ENCODE measurements around the gene ANGPTL2.

The ANGPTL2 gene

DNA sequence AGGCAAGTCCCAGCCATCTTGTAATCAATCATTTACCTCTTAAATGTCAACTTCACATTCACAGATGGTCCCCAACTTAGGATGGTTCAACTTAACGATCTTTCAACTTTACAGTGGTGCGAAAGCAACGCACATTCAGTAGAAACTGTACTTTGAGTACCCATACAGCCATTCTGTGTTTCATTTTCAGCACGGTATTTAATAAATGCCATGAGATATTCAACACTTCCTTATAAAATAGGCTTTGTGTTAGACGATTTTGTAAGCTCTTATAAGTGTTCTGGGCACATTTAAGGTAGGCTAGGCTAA, 47.1 kb upstream of the ANGPTL2 start:
- Histone ChIP-seq H2AFZ (ENCODE audit: low read depth, low read length) (no peak overlapping the region), H3K27me3 (ENCODE audit: insufficient read depth, low read length, poor library complexity) (peaks cover 24% of the 10 kb centered on the region), H3K4me3 (ENCODE audit: low read depth in 1 of 2, low read length in 2 of 2) (no peak overlapping the region), H3K9me3 (ENCODE audit: insufficient read depth, low read length, severe bottlenecking) (no peaks in the 10 kb centered on the region), H3K4me2 (ENCODE audit: insufficient read depth, low read length) (no peak overlapping the region), H3K79me2 (ENCODE audit: insufficient read depth, low read length) (no peaks in the 10 kb centered on the region), H3K36me3 (ENCODE audit: insufficient read depth, low read length) (no peaks in the 10 kb centered on the region), H4K20me1 (ENCODE audit: insufficient read depth, low read length) (0 out of 2 replicates have a peak, but pooled peaks cover 4% of the 10 kb centered on the region), H3K9ac (ENCODE audit: low read depth, low read length) (no peak overlapping the region), H3K27ac (ENCODE audit: low read length) (no peak overlapping the region), H3K4me1 (ENCODE audit: insufficient read depth, low read length) (no peaks in the 10 kb centered on the region)
- TF ChIP-seq EZH2 (IDR thresholded peaks at IDR 0.05; ENCODE audit: borderline replicate concordance, low read depth, low read length, severe bottlenecking): no peak
- TF ChIP-seq, protein P1, sequence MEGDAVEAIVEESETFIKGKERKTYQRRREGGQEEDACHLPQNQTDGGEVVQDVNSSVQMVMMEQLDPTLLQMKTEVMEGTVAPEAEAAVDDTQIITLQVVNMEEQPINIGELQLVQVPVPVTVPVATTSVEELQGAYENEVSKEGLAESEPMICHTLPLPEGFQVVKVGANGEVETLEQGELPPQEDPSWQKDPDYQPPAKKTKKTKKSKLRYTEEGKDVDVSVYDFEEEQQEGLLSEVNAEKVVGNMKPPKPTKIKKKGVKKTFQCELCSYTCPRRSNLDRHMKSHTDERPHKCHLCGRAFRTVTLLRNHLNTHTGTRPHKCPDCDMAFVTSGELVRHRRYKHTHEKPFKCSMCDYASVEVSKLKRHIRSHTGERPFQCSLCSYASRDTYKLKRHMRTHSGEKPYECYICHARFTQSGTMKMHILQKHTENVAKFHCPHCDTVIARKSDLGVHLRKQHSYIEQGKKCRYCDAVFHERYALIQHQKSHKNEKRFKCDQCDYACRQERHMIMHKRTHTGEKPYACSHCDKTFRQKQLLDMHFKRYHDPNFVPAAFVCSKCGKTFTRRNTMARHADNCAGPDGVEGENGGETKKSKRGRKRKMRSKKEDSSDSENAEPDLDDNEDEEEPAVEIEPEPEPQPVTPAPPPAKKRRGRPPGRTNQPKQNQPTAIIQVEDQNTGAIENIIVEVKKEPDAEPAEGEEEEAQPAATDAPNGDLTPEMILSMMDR (IDR thresholded peaks at IDR 0.05; ENCODE audit: borderline replicate concordance, extremely low read depth, low read length, poor library complexity, severe bottlenecking): no peak
- DNase-seq: no peak
- no peak for ATAC-seq (ENCODE audit: insufficient read depth, low read depth)

DNA sequence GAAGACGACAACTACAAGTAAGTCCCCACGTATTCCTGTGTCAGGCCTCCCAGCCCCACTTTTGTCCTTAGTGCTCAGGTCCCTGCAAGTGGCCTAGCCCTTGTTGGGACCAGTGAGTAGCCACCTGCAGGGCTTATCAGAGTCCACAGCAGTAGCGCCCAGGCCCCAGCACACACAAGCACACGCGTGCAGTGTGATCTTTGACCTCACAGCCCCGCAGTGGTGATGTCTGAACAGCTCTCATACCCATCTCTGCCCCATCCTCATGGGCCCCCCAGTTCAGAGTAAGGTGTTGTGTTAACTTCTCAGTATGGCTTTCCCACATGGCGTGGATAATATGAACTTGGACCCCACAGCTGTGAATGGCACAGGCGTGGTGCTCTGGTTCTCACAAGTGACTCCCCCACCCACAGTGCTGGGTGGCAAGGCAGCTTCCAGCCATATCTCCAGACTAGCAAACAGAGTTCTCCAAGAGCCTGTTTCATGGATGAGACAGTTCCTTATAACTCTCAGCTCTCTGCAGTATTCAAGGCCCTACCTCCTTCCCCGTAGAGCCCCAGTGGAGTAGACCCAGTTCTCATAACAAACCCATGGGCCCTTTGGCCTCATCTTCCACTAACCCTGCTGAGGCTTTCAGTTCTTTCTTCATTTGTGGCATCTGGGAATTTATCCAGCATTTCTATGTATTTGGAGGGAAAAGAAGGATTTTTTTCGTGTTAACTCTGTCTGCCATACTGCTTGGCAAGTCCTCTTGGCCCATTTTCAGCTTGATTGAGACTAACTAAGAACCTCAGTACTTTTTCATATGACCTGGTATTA, 46.5 kb upstream of the ANGPTL2 start:
- Histone ChIP-seq H3K9me3 (ENCODE audit: insufficient read depth, low read length, severe bottlenecking) (no peaks in the 10 kb centered on the region), H4K20me1 (ENCODE audit: insufficient read depth, low read length) (0 out of 2 replicates have a peak, but pooled peaks cover 4% of the 10 kb centered on the region), H3K79me2 (ENCODE audit: insufficient read depth, low read length) (no peaks in the 10 kb centered on the region), H3K9ac (ENCODE audit: low read depth, low read length) (no peak overlapping the region), H3K4me3 (ENCODE audit: low read depth in 1 of 2, low read length in 2 of 2) (no peak overlapping the region), H3K27me3 (ENCODE audit: insufficient read depth, low read length, poor library complexity) (peaks cover 24% of the 10 kb centered on the region), H3K36me3 (ENCODE audit: insufficient read depth, low read length) (no peaks in the 10 kb centered on the region), H3K4me1 (ENCODE audit: insufficient read depth, low read length) (no peaks in the 10 kb centered on the region), H3K4me2 (ENCODE audit: insufficient read depth, low read length) (no peak overlapping the region), H2AFZ (ENCODE audit: low read depth, low read length) (no peak overlapping the region), H3K27ac (ENCODE audit: low read length) (no peak overlapping the region)
- DNase-seq: no peak
- TF ChIP-seq, protein P1 (IDR thresholded peaks at IDR 0.05; ENCODE audit: borderline replicate concordance, extremely low read depth, low read length, poor library complexity, severe bottlenecking): no peak
- ATAC-seq (ENCODE audit: insufficient read depth, low read depth): no peak

DNA sequence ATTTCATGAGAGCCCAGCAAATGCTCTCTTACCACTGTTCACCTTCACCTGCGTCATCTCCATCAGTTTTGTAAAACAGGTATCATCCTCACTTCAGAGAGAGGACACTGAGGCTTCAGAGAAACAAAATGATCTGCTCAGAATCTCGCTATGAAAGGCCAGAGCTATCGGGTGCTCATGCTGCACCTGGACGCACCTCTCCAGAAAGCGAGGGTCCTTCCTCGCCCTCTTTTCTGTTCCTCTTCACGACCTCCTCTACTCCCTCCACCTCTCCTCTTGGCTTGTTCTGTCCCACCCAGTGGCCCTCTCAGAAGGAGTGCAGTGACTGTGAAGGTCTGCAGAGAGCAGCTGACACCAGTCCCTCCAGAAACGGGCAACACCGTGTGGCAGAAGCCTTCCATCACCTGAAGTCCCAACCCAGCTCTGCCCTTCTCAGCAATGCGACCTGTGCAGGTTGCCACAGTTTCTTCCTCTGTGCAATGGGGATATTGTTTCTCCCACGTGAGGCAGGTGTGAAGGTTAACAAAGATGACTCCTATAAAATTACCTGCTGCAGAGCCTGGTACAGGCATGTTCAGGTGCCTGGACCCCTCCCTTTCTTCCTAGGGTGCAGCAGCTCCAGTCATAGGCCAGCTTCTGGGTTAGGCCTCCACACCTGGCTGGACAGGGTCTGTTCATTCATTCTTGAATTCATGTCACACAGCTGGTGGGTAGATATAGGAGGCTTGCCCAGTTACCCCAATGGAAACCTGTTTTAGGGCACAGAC, 45.3 kb upstream of the ANGPTL2 start:
- H3K79me2 ChIP-seq (ENCODE audit: insufficient read depth, low read length): no peaks in the 10 kb centered on the region
- no peak overlapping the region for H3K27ac ChIP-seq (ENCODE audit: low read length)
- no peak for ATAC-seq (ENCODE audit: insufficient read depth, low read depth)

More for the DNA sequence above, 45.3 kb upstream of the ANGPTL2 start:
- TF ChIP-seq, protein P1 (IDR thresholded peaks at IDR 0.05; ENCODE audit: borderline replicate concordance, extremely low read depth, low read length, poor library complexity, severe bottlenecking): no peak
- TF ChIP-seq EZH2 (IDR thresholded peaks at IDR 0.05; ENCODE audit: borderline replicate concordance, low read depth, low read length, severe bottlenecking): no peak
- H3K9ac ChIP-seq (ENCODE audit: low read depth, low read length): no peak overlapping the region
- DNase-seq: no peak
- H3K27me3 ChIP-seq (ENCODE audit: insufficient read depth, low read length, poor library complexity): peaks cover 22% of the 10 kb centered on the region
- no peak overlapping the region for H3K4me2 ChIP-seq (ENCODE audit: insufficient read depth, low read length)
- no peaks in the 10 kb centered on the region for H3K4me1 ChIP-seq (ENCODE audit: insufficient read depth, low read length)
- 0 out of 2 replicates have a peak, but pooled peaks cover 4% of the 10 kb centered on the region for H4K20me1 ChIP-seq (ENCODE audit: insufficient read depth, low read length)
- H3K36me3 ChIP-seq (ENCODE audit: insufficient read depth, low read length): no peaks in the 10 kb centered on the region
- H2AFZ ChIP-seq (ENCODE audit: low read depth, low read length): no peak overlapping the region
- no peaks in the 10 kb centered on the region for H3K9me3 ChIP-seq (ENCODE audit: insufficient read depth, low read length, severe bottlenecking)
- no peak overlapping the region for H3K4me3 ChIP-seq (ENCODE audit: low read depth in 1 of 2, low read length in 2 of 2)

Measured in DND-41 (cell line).